ENCODE measurements around the gene SERTAD2. TPM values are rescaled to one million over a fixed set of nuclear protein-coding genes. Genes with fewer than 3 reads are reported as not detected.

Gene SERTAD2
- total and polyA plus RNA-seq, 2 experiments from 2014 or later = 6.2 to 6.4 TPM

GRCh38 chr2:64629875-64630274 is 23.8 kb downstream of the SERTAD2 start (continued):
- no peak for TF ChIP-seq ZNF462 (CRISPR knock-in tag; IDR thresholded peaks at IDR 0.05)

GRCh38 chr2:64629329-64629781 is 24.4 kb downstream of the SERTAD2 start:
- Histone ChIP-seq H3K4me1 (ENCODE audit: insufficient read depth) (peaks cover 15% of the 10 kb centered on the region), H3K36me3 (ENCODE audit: insufficient read depth) (no peaks in the 10 kb centered on the region), H3K4me2 (no peak overlapping the region), H3K79me2 (replicated peaks; ENCODE audit: insufficient read depth) (no peaks in the 10 kb centered on the region), H3K4me3 (no peak overlapping the region), H3K27me3 (ENCODE audit: insufficient read depth) (no peaks in the 10 kb centered on the region), H4K20me1 (replicated peaks; ENCODE audit: insufficient read depth) (no peaks in the 10 kb centered on the region; the same call in 1 of the 2 replicates), H2AFZ (no peak overlapping the region), H3F3A (replicated peaks; ENCODE audit: low read depth) (no peaks in the 10 kb centered on the region), H3K27ac (ENCODE audit: low read depth) (no peak overlapping the region), H3K9me2 (ENCODE audit: insufficient read depth) (no peaks in the 10 kb centered on the region)
- H3K36me3 Mint-ChIP-seq (ENCODE audit: low read depth) = peaks cover under 1% of the 10 kb centered on the region; the same call in 1 of the 3 replicates
- no peak for ATAC-seq
- peaks cover 24% of the 10 kb centered on the region for H3K4me1 Mint-ChIP-seq
- no peaks in the 10 kb centered on the region for H3K9me3 Mint-ChIP-seq
- H3K27me3 Mint-ChIP-seq (ENCODE audit: insufficient read depth, low read depth, poor library complexity) = peaks cover 6% of the 10 kb centered on the region
- TF ChIP-seq STAT1 (IDR thresholded peaks at IDR 0.05; ENCODE audit: unreplicated experiment) = no peak
- TF ChIP-seq CREB1 (CRISPR knock-in tag; IDR thresholded peaks at IDR 0.05; ENCODE audit: low read depth) = no peak
- TF ChIP-seq CTCF (conservative IDR thresholded peaks at IDR 0.05; ENCODE audit: low read depth in 2 of 2) = no peak
- no peak for TF ChIP-seq REST (IDR thresholded peaks at IDR 0.05; ENCODE audit: unreplicated experiment)
- H3K27ac Mint-ChIP-seq = no peak overlapping the region
- DNase-seq (ENCODE audit: low spot score) = no peak
- H3K4me3 Mint-ChIP-seq = no peak overlapping the region

All from GM23338 (cell line).